H1 (cell line): Measurements from ENCODE around the gene AK8. TPM values are rescaled to one million over a fixed set of nuclear protein-coding genes. Genes with fewer than 3 reads are reported as not detected.

Source experiments
- CTCF ChIA-PET: fragments of 300-600 bp; sonication (Branson Sonifier 250); formaldehyde crosslinking; loops from one replicate; lab custom pipeline; 2021; ENCODE audit not compliant: partially characterized antibody; lab: Charles Lee
- POLR2A ChIA-PET: fragments of 300-600 bp; sonication (Branson Sonifier 250); formaldehyde crosslinking; loops from one replicate; lab custom pipeline; 2021; ENCODE audit warnings: inconsistent platforms; ENCODE audit not compliant: partially characterized antibody; lab: Charles Lee
- DNase-seq, 2 experiments: peaks; one replicate each; pipeline versions ENCODE4 v3.0.0 to v3.0.0-alpha.2; 2010 to 2022; ENCODE audit warnings: low spot score in 2 of 2, low read depth in 1 of 2, mixed read lengths in 1 of 2
- FAIRE-seq: peaks from 2 replicates; lab custom pipeline; 2011; peaks lifted over from hg19 to GRCh38; lab: Jason Lieb, UNC
- H2AFZ ChIP-seq: 2 replicates; pipeline ENCODE4 v1.8.1; 2012; ENCODE audit warnings: low read length, inconsistent platforms
- H2AK5ac ChIP-seq: 2 replicates; pipeline ENCODE4 v1.6.1; 2013; ENCODE audit warnings: low read depth, low read length
- H2BK120ac ChIP-seq: replicated peaks from 2 replicates; pipeline ENCODE3; 2013; ENCODE audit warnings: low read depth, low read length, inconsistent platforms
- H2BK12ac ChIP-seq: 2 replicates; pipeline ENCODE4 v1.6.1; 2013; ENCODE audit warnings: low read depth, low read length
- H2BK15ac ChIP-seq: 2 replicates; pipeline ENCODE4 v1.6.1; 2013; ENCODE audit warnings: low read length
- H2BK20ac ChIP-seq: 2 replicates; pipeline ENCODE4 v1.6.1; 2013; ENCODE audit warnings: low read length
- H2BK5ac ChIP-seq: 2 replicates; pipeline ENCODE4 v1.6.1; 2013; ENCODE audit warnings: low read depth, low read length
- H3K14ac ChIP-seq: 2 replicates; pipeline ENCODE4 v1.6.1; 2013; ENCODE audit warnings: inconsistent platforms; ENCODE audit not compliant: insufficient read length
- H3K18ac ChIP-seq: 2 replicates; pipeline ENCODE4 v1.6.1; 2013; ENCODE audit warnings: low read length; ENCODE audit errors: extremely low read depth
- H3K23ac ChIP-seq: 2 replicates; pipeline ENCODE4 v1.6.1; 2013; ENCODE audit warnings: inconsistent platforms; ENCODE audit not compliant: insufficient read length
- H3K23me2 ChIP-seq: 2 replicates; pipeline ENCODE4 v1.6.1; 2013; ENCODE audit warnings: low read depth, low read length
- H3K27ac ChIP-seq: 2 replicates; pipeline ENCODE4 v1.6.1; 2011; ENCODE audit warnings: low read depth, low read length, inconsistent platforms
- H3K27me3 ChIP-seq, 4 experiments: replicated peaks in 1 of 4; 1 replicate in 1 of 4; 2 replicates in 3 of 4; pipeline versions ENCODE4 v1.6.1 to v1.8.1; 2011 to 2013; ENCODE audit warnings: low read length in 3 of 4, mild to moderate bottlenecking in 3 of 4, inconsistent platforms in 2 of 4, mixed read lengths in 2 of 4, moderate library complexity in 1 of 4; ENCODE audit not compliant: control insufficient read depth in 3 of 4, insufficient read depth in 3 of 4; ENCODE audit errors: extremely low read depth in 1 of 4
- H3K36me3 ChIP-seq, 4 experiments: 2 replicates each; pipeline versions ENCODE4 v1.6.1 to v1.8.1; 2011 to 2013; ENCODE audit warnings: mild to moderate bottlenecking in 4 of 4, low read length in 3 of 4, moderate library complexity in 2 of 4, control low read depth in 1 of 4, inconsistent platforms in 1 of 4; ENCODE audit not compliant: insufficient read depth in 4 of 4, control insufficient read depth in 2 of 4
- H3K4ac ChIP-seq: replicated peaks from 2 replicates; pipeline ENCODE3; 2013; ENCODE audit warnings: low read length, low read depth, mixed read lengths, inconsistent platforms; ENCODE audit not compliant: insufficient read length
- H3K4me1 ChIP-seq, 4 experiments: replicated peaks in 1 of 4; 1 replicate in 1 of 4; 2 replicates in 3 of 4; pipeline versions ENCODE4 v1.6.1 to v1.8.1; 2011 to 2013; ENCODE audit warnings: low read length in 3 of 4, inconsistent platforms in 2 of 4, mixed read lengths in 1 of 4; ENCODE audit not compliant: insufficient read depth in 4 of 4, control insufficient read depth in 3 of 4
- H3K4me2 ChIP-seq, 2 experiments: 2 replicates each; pipeline versions ENCODE4 v1.6.1 to v1.8.1; 2011 to 2013; ENCODE audit warnings: low read depth in 2 of 2, low read length in 2 of 2, control low read depth in 1 of 2, inconsistent platforms in 1 of 2, mild to moderate bottlenecking in 1 of 2; ENCODE audit not compliant: insufficient read depth in 1 of 2
- H3K4me3 ChIP-seq, 4 experiments: fragments of 200-600, 300-600 bp in 1 of 4; sonication (generic), shearing (Covaris generic), sonication (Bioruptor Twin) in 1 of 4; 2 replicates each; pipeline versions ENCODE4 v1.5.1 to v1.8.1; 2011 to 2016; ENCODE audit warnings: low read length in 4 of 4, low read depth in 3 of 4, control low read depth in 2 of 4, inconsistent platforms in 2 of 4, mild to moderate bottlenecking in 2 of 4, mixed read lengths in 1 of 4, moderate library complexity in 1 of 4; ENCODE audit not compliant: insufficient read depth in 2 of 4; ENCODE audit errors: extremely low read depth in 1 of 4
- H3K56ac ChIP-seq: replicated peaks from 2 replicates; pipeline ENCODE3; 2013; ENCODE audit warnings: low read depth, mild to moderate bottlenecking, mixed read lengths, low read length, inconsistent platforms; ENCODE audit not compliant: insufficient read length
- H3K79me1 ChIP-seq: 2 replicates; pipeline ENCODE4 v1.6.1; 2013; ENCODE audit warnings: low read depth, low read length, control low read depth
- H3K79me2 ChIP-seq, 2 experiments: 2 replicates each; pipeline versions ENCODE4 v1.6.1 to v1.8.1; 2012 to 2013; ENCODE audit warnings: low read length in 2 of 2, mild to moderate bottlenecking in 2 of 2, inconsistent platforms in 1 of 2; ENCODE audit not compliant: insufficient read depth in 2 of 2, control insufficient read depth in 1 of 2
- H3K9ac ChIP-seq, 4 experiments: replicated peaks in 1 of 4; 1 replicate in 1 of 4; 2 replicates in 3 of 4; pipeline versions ENCODE4 v1.6.1 to v1.8.1; 2011 to 2013; ENCODE audit warnings: low read depth in 3 of 4, low read length in 3 of 4, control low read depth in 2 of 4, mild to moderate bottlenecking in 2 of 4, moderate library complexity in 2 of 4, inconsistent platforms in 1 of 4; ENCODE audit errors: extremely low read depth in 1 of 4
- H3K9me3 ChIP-seq, 2 experiments: 2 replicates each; pipeline versions ENCODE4 v1.6.1 to v1.8.1; 2012 to 2013; ENCODE audit warnings: mild to moderate bottlenecking in 2 of 2, moderate library complexity in 2 of 2, control low read depth in 1 of 2, inconsistent platforms in 1 of 2, low read depth in 1 of 2, low read length in 1 of 2, mixed read lengths in 1 of 2; ENCODE audit not compliant: insufficient read depth in 2 of 2
- H4K20me1 ChIP-seq, 2 experiments: replicated peaks in 1 of 2; 2 replicates each; pipeline versions ENCODE3 to v1.8.1; 2011 to 2013; ENCODE audit warnings: inconsistent platforms in 2 of 2, low read length in 2 of 2, mild to moderate bottlenecking in 1 of 2; ENCODE audit not compliant: insufficient read depth in 2 of 2, control insufficient read depth in 1 of 2
- H4K5ac ChIP-seq: 2 replicates; pipeline ENCODE4 v1.6.1; 2013; ENCODE audit warnings: low read length, low read depth, mixed read lengths, inconsistent platforms; ENCODE audit not compliant: insufficient read length
- H4K8ac ChIP-seq: 2 replicates; pipeline ENCODE4 v1.8.0; 2013; ENCODE audit warnings: mild to moderate bottlenecking, moderate library complexity, low read length, inconsistent platforms; ENCODE audit not compliant: insufficient read depth; ENCODE audit errors: extremely low read depth
- H4K91ac ChIP-seq: replicated peaks from 2 replicates; pipeline ENCODE3; 2013; ENCODE audit warnings: low read length, mixed read lengths, inconsistent platforms; ENCODE audit not compliant: insufficient read length
- CHD1 ChIP-seq: IDR thresholded peaks from 2 replicates; pipeline ENCODE4 v1.6.1; 2012; ENCODE audit warnings: low read depth, low read length, improper control_type of control experiment
- HDAC2 ChIP-seq, 2 experiments: fragments of 300-600 bp in 1 of 2; sonication (generic) in 1 of 2; IDR thresholded peaks; 2 replicates each; pipeline ENCODE4 v1.6.1; 2011 to 2012; ENCODE audit warnings: low read depth in 2 of 2, low read length in 2 of 2, mild to moderate bottlenecking in 2 of 2, moderate library complexity in 2 of 2, borderline replicate concordance in 1 of 2, inconsistent platforms in 1 of 2
- JUND ChIP-seq: IDR thresholded peaks from 2 replicates; pipeline ENCODE4 v1.6.1; 2011; ENCODE audit warnings: mild to moderate bottlenecking, improper control_type of control experiment, low read length
- KDM5A ChIP-seq: fragments of 200-600 bp; IDR thresholded peaks from 2 replicates; pipeline ENCODE4 v1.7.1; 2012; ENCODE audit warnings: mild to moderate bottlenecking, low read length, inconsistent platforms, mixed read lengths
- MAFK ChIP-seq: IDR thresholded peaks from 2 replicates; pipeline ENCODE4 v1.6.1; 2012; ENCODE audit warnings: low read depth, mild to moderate bottlenecking, improper control_type of control experiment, low read length
- RAD21 ChIP-seq, 2 experiments: IDR thresholded peaks in 1 of 2; conservative IDR thresholded peaks in 1 of 2; 2 replicates each; pipeline ENCODE4 v1.6.1; 2011; ENCODE audit warnings: low read depth in 2 of 2, low read length in 2 of 2, improper control_type of control experiment in 1 of 2, inconsistent platforms in 1 of 2, mild to moderate bottlenecking in 1 of 2, moderate library complexity in 1 of 2
- RBBP5 ChIP-seq: IDR thresholded peaks from 2 replicates; pipeline ENCODE4 v1.7.1; 2012; ENCODE audit warnings: low read depth, mild to moderate bottlenecking, inconsistent platforms, low read length, moderate library complexity, borderline replicate concordance
- SRF ChIP-seq: IDR thresholded peaks from 2 replicates; pipeline ENCODE4 v1.6.1; 2011; ENCODE audit warnings: mild to moderate bottlenecking, low read depth, low read length, moderate library complexity
- TAF1 ChIP-seq: IDR thresholded peaks from 2 replicates; pipeline ENCODE4 v1.6.1; 2011; ENCODE audit warnings: mild to moderate bottlenecking, low read depth, low read length
- TAF7 ChIP-seq: optimal IDR thresholded peaks from 2 replicates; pipeline ENCODE3; 2011; ENCODE audit warnings: low read depth, mild to moderate bottlenecking, inconsistent platforms, low read length, moderate library complexity, borderline replicate concordance
- TCF12 ChIP-seq: IDR thresholded peaks from 2 replicates; pipeline ENCODE4 v1.6.1; 2011; ENCODE audit warnings: low read depth, mild to moderate bottlenecking, low read length
- TEAD4 ChIP-seq: IDR thresholded peaks from 2 replicates; pipeline ENCODE4 v1.6.1; 2012; ENCODE audit warnings: low read depth, low read length, inconsistent platforms, mixed read lengths
- WGBS, 2 experiments: shearing (Covaris generic) in 1 of 2; methylation state at CpG; one replicate each; pipeline versions ENCODE4 v1.1.6 to v1.1.7; 2013 to 2015; ENCODE audit warnings: low lambda C conversion rate in 2 of 2, mixed read lengths in 2 of 2, inconsistent platforms in 1 of 2, low coverage in 1 of 2, missing lambda C conversion rate in 1 of 2; ENCODE audit not compliant: insufficient replicate concordance in 2 of 2, insufficient coverage in 1 of 2, insufficient read length in 1 of 2; ENCODE audit errors: extremely low coverage in 1 of 2, missing lambda C conversion rate in 1 of 2; 5-methylcytosine and 5-hydroxymethylcytosine counted together
- polyA plus RNA-seq, 7 experiments: library from polyadenylated mRNA; depleted of rRNA in 3 of 7; stranded (reverse) in 5 of 7; unstranded in 2 of 7; fragments of >200 nt in 5 of 7; fragments of 200-250 nt in 2 of 7; gene quantifications; 1 replicate in 5 of 7; 2 replicates in 1 of 7; 4 replicates in 1 of 7; pipeline versions ENCODE4 v1.2.1 to v1.2.3, GENCODE V29; 2011 to 2013; ENCODE audit warnings: missing spikeins in 2 of 7, mixed read lengths in 2 of 7
- total RNA-seq: library from RNA; stranded (reverse); fragmentation: NEBNext Ultra II Directional; extraction: Animal tissue kit (Norgen Biotek cat#: 25700); gene quantifications from 2 replicates; pipeline ENCODE4 v1.2.1, GENCODE V29; 2021
- TF ChIP-seq, protein P1 (sequence below): IDR thresholded peaks from 2 replicates; pipeline ENCODE4 v1.6.1; 2011; ENCODE audit warnings: low read length, improper control_type of control experiment

AK8 gene
- total and polyA plus RNA-seq, 2 of the 8 experiments (the other 6 are each of a cell fraction or from before 2014, with no cell fraction given), result 0.35 to 0.48 TPM

DNA sequence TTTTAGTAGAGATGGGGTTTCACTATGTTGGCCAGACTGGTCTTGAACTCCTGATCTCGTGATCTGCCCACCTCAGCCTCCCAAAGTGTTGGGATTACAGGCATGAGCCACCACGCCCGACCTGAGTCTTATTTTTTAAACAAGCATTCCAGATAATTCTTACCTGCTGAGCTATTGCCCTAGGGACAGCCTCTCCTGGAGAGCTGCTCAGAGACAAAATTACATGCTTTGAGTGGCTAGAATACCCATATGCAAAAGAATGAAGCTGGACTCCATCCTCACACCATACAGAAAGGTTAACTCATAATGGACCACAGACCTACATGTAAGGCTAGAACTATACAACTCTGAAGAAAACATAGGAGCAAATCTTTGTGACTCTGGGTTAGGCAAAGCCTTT is 166.2 kb downstream of the AK8 start:
- H3K4me3 ChIP-seq, result no peak overlapping the region
- no peak overlapping the region for H2AK5ac ChIP-seq
- ChIA-PET CTCF (interaction anchor here (1.1 kb wide), 1 partner anchor 17 kb away, joined by 5 read pairs; no protein-coding TSS in a partner anchor), POLR2A (no interaction called here)
- no peaks in the 10 kb centered on the region for H3K4me1 ChIP-seq
- H2BK20ac ChIP-seq, result no peak overlapping the region
- no peak overlapping the region for H3K56ac ChIP-seq
- no peak overlapping the region for H4K8ac ChIP-seq
- peaks cover 0 to 2% of the 10 kb centered on the region in 2 experiments for H4K20me1 ChIP-seq
- DNase-seq (no peak), FAIRE-seq (no peak)
- H4K5ac ChIP-seq, result no peak overlapping the region
- no peak overlapping the region for H2BK15ac ChIP-seq
- H3K36me3 ChIP-seq, result no peaks in the 10 kb centered on the region
- H3K18ac ChIP-seq, result no peak overlapping the region
- no peak overlapping the region for H3K4ac ChIP-seq
- 92% methylated on average over 3 of the region's 3 CpGs; no CpG with 5 or more reads in 1 of the 2 experiments for WGBS, 2 experiments
- H2BK12ac ChIP-seq, result no peak overlapping the region
- no peak overlapping the region for H2BK5ac ChIP-seq
- H4K91ac ChIP-seq, result no peak overlapping the region
- H3K23ac ChIP-seq, result no peak overlapping the region
- H2AFZ ChIP-seq, result no peak overlapping the region
- H3K9ac ChIP-seq, result no peak overlapping the region
- no peaks in the 10 kb centered on the region for H3K27me3 ChIP-seq
- no peaks in the 10 kb centered on the region for H3K23me2 ChIP-seq
- no peaks in the 10 kb centered on the region for H3K79me1 ChIP-seq
- no peaks in the 10 kb centered on the region for H3K9me3 ChIP-seq
- no peaks in the 10 kb centered on the region for H3K79me2 ChIP-seq
- H3K27ac ChIP-seq, result no peak overlapping the region
- H3K14ac ChIP-seq, result no peak overlapping the region
- no peak overlapping the region for H3K4me2 ChIP-seq
- no peak overlapping the region for H2BK120ac ChIP-seq
- TF ChIP-seq SRF (no peak), TAF7 (no peak), CHD1 (no peak), RAD21 (IDR thresholded peaks at IDR 0.05 in 1 of 2, conservative IDR thresholded peaks at IDR 0.05 in 1 of 2; ENCODE audit: low read depth in 2 of 2, low read length in 2 of 2) (no peak), HDAC2 (IDR thresholded peaks at IDR 0.05; ENCODE audit: borderline replicate concordance in 1 of 2, low read depth in 2 of 2, low read length in 2 of 2) (no peak), TEAD4 (no peak), MAFK (no peak), RBBP5 (no peak), JUND (no peak), TCF12 (no peak), KDM5A (no peak), TAF1 (no peak)
- TF ChIP-seq, protein P1, sequence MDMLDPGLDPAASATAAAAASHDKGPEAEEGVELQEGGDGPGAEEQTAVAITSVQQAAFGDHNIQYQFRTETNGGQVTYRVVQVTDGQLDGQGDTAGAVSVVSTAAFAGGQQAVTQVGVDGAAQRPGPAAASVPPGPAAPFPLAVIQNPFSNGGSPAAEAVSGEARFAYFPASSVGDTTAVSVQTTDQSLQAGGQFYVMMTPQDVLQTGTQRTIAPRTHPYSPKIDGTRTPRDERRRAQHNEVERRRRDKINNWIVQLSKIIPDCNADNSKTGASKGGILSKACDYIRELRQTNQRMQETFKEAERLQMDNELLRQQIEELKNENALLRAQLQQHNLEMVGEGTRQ, result no peak
